Tibial artery (tissue), 4 donors: ENCODE results near the gene LFNG.

Experiments used
- DNase-seq, 2 donors: peaks; one replicate each; pipeline ENCODE4 v3.0.0-alpha.2; 2019
- H3K27ac ChIP-seq, 2 donors: fragments of 200-600 bp; sonication (generic) in 1 of 2; 1 replicate in 1 of 2; 2 replicates in 1 of 2; pipeline ENCODE4 v1.5.1; 2018 to 2019; ENCODE audit warnings: mild to moderate bottlenecking in 1 of 2
- H3K27me3 ChIP-seq, 2 donors: fragments of 200-600 bp; sonication (generic) in 1 of 2; one replicate each; pipeline versions ENCODE4 v1.5.1 to v1.6.0; 2016 to 2019
- H3K36me3 ChIP-seq, 3 donors: fragments of 200-600 bp; sonication (generic) in 2 of 3; one replicate each; pipeline ENCODE4 v1.5.1; 2016 to 2019; ENCODE audit warnings: mild to moderate bottlenecking in 2 of 3
- H3K4me1 ChIP-seq, 4 donors: fragments of 200-600 bp; sonication (generic) in 2 of 4; 1 replicate in 3 of 4; 2 replicates in 1 of 4; pipeline ENCODE4 v1.5.1; 2016 to 2019
- H3K4me3 ChIP-seq, 2 donors: fragments of 200-600 bp; sonication (generic) in 1 of 2; 1 replicate in 1 of 2; 2 replicates in 1 of 2; pipeline ENCODE4 v1.5.1; 2018 to 2019; ENCODE audit warnings: mild to moderate bottlenecking in 2 of 2
- H3K9me3 ChIP-seq, 3 donors: fragments of 200-600 bp; sonication (generic) in 1 of 3; one replicate each; pipeline ENCODE4 v1.5.1; 2016 to 2019
- CTCF ChIP-seq, 2 experiments: fragments of 200-600 bp in 1 of 2; fragments of 450-650 bp in 1 of 2; IDR thresholded peaks; one replicate each; pipeline ENCODE4 v1.5.1; 2017 to 2019; ENCODE audit warnings: antibody characterized with exemption in 2 of 2, mild to moderate bottlenecking in 1 of 2, moderate library complexity in 1 of 2
- intact Hi-C: fragments of 100-400 bp; cut with DNase I; formaldehyde crosslinking; loops from one replicate; pipeline ENCODE4 v1.15.0; 2023; ENCODE audit warnings: low total_unique reads

The LFNG gene

GRCh38 chr7:2497500-2498336, 21.9 kb upstream of the LFNG start:
- Histone ChIP-seq H3K4me3 (no peak overlapping the region), H3K9me3 (no peaks in the 10 kb centered on the region), H3K36me3 (no peaks in the 10 kb centered on the region), H3K27ac (no peak overlapping the region), H3K27me3 (peaks cover 0 to 72% of the 10 kb centered on the region in 2 donors), H3K4me1 (peaks cover 0 to 4% (median 0%) of the 10 kb centered on the region in 4 donors)
- DNase-seq = no peak
- TF ChIP-seq CTCF (IDR thresholded peaks at IDR 0.05) = no peak
- intact Hi-C loops = no loop called here

- Histone ChIP-seq H3K4me1 (peaks cover 0 to 4% (median 0%) of the 10 kb centered on the region in 4 donors), H3K36me3 (no peaks in the 10 kb centered on the region), H3K9me3 (no peaks in the 10 kb centered on the region), H3K27me3 (peaks cover 0 to 76% of the 10 kb centered on the region in 2 donors), H3K27ac (no peak overlapping the region), H3K4me3 (no peak overlapping the region)
- no peak for TF ChIP-seq CTCF (IDR thresholded peaks at IDR 0.05)
- DNase-seq = no peak
- intact Hi-C loops = no loop called here
Observed at GRCh38 chr7:2498708-2499107, 20.9 kb upstream of the LFNG start.

GRCh38 chr7:2499181-2499580, 20.4 kb upstream of the LFNG start:
- no peak for DNase-seq
- Histone ChIP-seq H3K27me3 (peaks cover 0 to 72% of the 10 kb centered on the region in 2 donors), H3K27ac (no peak overlapping the region), H3K4me3 (no peak overlapping the region), H3K36me3 (no peaks in the 10 kb centered on the region), H3K9me3 (no peaks in the 10 kb centered on the region), H3K4me1 (peaks cover 0 to 4% (median 0%) of the 10 kb centered on the region in 4 donors)
- intact Hi-C loops = no loop called here
- TF ChIP-seq CTCF (IDR thresholded peaks at IDR 0.05) = no peak

GRCh38 chr7:2499719-2500430, 19.7 kb upstream of the LFNG start:
- Histone ChIP-seq H3K4me3 (no peak overlapping the region), H3K27me3 (peaks cover 0 to 65% of the 10 kb centered on the region in 2 donors), H3K9me3 (no peaks in the 10 kb centered on the region), H3K36me3 (no peaks in the 10 kb centered on the region), H3K4me1 (no peaks in the 10 kb centered on the region), H3K27ac (no peak overlapping the region)
- intact Hi-C loops = loop anchor here (5.0 kb wide), 1 partner anchor 597 kb away; no protein-coding TSS in a partner anchor
- DNase-seq = no peak
- no peak for TF ChIP-seq CTCF (IDR thresholded peaks at IDR 0.05)

- no peak for DNase-seq
- Histone ChIP-seq H3K36me3 (no peaks in the 10 kb centered on the region), H3K27me3 (peaks cover 0 to 58% of the 10 kb centered on the region in 2 donors), H3K4me3 (no peak overlapping the region), H3K4me1 (no peaks in the 10 kb centered on the region), H3K9me3 (no peaks in the 10 kb centered on the region), H3K27ac (no peak overlapping the region)
- no peak for TF ChIP-seq CTCF (IDR thresholded peaks at IDR 0.05)
- intact Hi-C loops = loop anchor here (5.0 kb wide), 1 partner anchor 597 kb away; no protein-coding TSS in a partner anchor
Observed at GRCh38 chr7:2500701-2501100, 18.9 kb upstream of the LFNG start.
